Measurements from ENCODE around the gene CRP.
"Not testable (repeated sequence)": the region's sequence is repeated elsewhere in the genome, so short reads cannot be mapped to it uniquely, and the experiment has no call there.

The CRP gene

GRCh38 chr1:159700312-159700711 lies 14.1 kb downstream of the CRP start:
- no peak for DNase-seq (ENCODE audit: extremely low read depth in 1 of 2, low read depth in 1 of 2)

GRCh38 chr1:159699653-159700052 lies 14.7 kb downstream of the CRP start:
- DNase-seq (ENCODE audit: extremely low read depth in 1 of 2, low read depth in 1 of 2): no peak

GRCh38 chr1:159699246-159699645 lies 15.1 kb downstream of the CRP start:
- no peak for DNase-seq (ENCODE audit: extremely low read depth in 1 of 2, low read depth in 1 of 2)

GRCh38 chr1:159687511-159687910 lies 26.9 kb downstream of the CRP start:
- no peak for DNase-seq (ENCODE audit: extremely low read depth in 1 of 2, low read depth in 1 of 2)

- no peak for DNase-seq (ENCODE audit: extremely low read depth in 1 of 2, low read depth in 1 of 2)
Observed at GRCh38 chr1:159686599-159687299, 27.6 kb downstream of the CRP start.

GRCh38 chr1:159678939-159679338 lies 35.5 kb downstream of the CRP start:
- no peak for DNase-seq (ENCODE audit: extremely low read depth in 1 of 2, low read depth in 1 of 2)

GRCh38 chr1:159675046-159675445 lies 39.3 kb downstream of the CRP start:
- no peak for DNase-seq (ENCODE audit: extremely low read depth in 1 of 2, low read depth in 1 of 2)

- DNase-seq (ENCODE audit: extremely low read depth in 1 of 2, low read depth in 1 of 2): not testable (repeated sequence)
Observed at GRCh38 chr1:159672390-159672789, 42.0 kb downstream of the CRP start.

- DNase-seq (ENCODE audit: extremely low read depth in 1 of 2, low read depth in 1 of 2): no peak
Observed at GRCh38 chr1:159669338-159669737, 45.1 kb downstream of the CRP start.

- no peak for DNase-seq (ENCODE audit: extremely low read depth in 1 of 2, low read depth in 1 of 2)
Observed at GRCh38 chr1:159668739-159669138, 45.6 kb downstream of the CRP start.

GRCh38 chr1:159664247-159664646 lies 50.1 kb downstream of the CRP start:
- no peak for DNase-seq (ENCODE audit: extremely low read depth in 1 of 2, low read depth in 1 of 2)

- DNase-seq (ENCODE audit: extremely low read depth in 1 of 2, low read depth in 1 of 2): no peak
Observed at GRCh38 chr1:159663552-159663951, 50.8 kb downstream of the CRP start.
